Activated naive CD4-positive, alpha-beta T cell treated with Interleukin-2 at 50 U/mL for 16 hours (primary cell): ENCODE data around the gene SCYGR6.
"Not testable (repeated sequence)": the region's sequence is repeated elsewhere in the genome, so short reads cannot be mapped to it uniquely, and the experiment has no call there.

Source experiments
- DNase-seq: peaks from one replicate; pipeline ENCODE4 v3.0.0-alpha.2; 2020

Gene SCYGR6

DNA sequence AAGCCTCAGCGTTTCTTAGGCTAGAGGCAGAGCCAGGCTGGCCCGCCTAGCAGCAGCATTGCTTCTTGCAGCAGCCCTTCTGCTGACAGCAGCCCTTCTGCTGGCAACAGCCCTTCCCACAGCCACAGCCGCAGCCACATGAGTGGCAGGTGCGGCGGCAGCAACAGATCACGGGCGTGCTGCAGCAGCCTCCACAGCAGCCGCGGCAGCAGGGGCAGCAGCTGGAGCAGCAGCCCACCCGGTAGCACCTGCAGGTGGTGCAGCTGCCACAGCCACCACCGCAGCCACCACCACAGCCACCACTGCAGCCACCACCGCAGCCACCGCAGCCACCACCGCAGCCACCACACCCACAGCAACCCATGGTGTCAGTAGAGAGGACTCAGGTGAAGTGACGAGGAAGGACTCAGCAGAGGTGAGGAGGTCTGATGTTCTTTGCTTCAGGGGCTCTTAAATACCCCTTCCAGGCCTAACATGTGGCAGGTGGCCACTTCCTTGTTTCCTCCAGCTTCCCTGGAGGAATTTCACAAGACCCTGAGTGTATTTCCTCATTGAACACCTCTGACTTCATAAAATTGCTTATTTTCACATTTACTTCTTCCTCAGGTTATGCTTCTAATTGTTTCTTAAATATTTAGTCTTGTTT, at the start of gene SCYGR6:
SCYGR6 (minus strand) TSS at position 364 of the 646 bp plus-strand sequence; CDS start at position 364, 0 bp downstream.
- no peak for DNase-seq

GRCh38 chr2:227774011-227774624, 49.6 kb upstream of the SCYGR6 start:
- DNase-seq, result peak; percentile 5

GRCh38 chr2:227772932-227773331, 48.4 kb upstream of the SCYGR6 start:
- DNase-seq, result no peak

- DNase-seq, result no peak
These were observed 47.7 kb upstream of the SCYGR6 start for GRCh38 chr2:227772197-227772661.

DNA sequence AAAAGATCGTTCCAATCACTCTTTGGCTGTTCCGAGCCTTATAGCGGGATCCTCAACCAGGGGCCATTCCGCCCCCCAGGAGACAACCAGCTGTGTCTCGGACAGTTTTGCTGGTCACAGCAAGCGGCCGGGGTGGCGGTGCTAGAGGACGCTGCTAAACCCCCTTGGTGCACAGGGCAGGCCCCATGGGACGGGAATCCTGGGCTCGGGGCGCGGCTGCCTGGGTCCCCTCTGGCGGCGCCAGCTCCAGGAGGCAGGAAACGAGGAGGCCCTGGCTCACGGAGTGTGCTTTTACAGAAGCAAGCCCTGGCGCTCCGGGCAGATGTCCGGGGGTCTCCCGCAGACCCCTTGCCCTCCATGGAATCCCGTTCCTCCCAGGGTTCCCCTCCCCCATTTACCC, 43.3 kb upstream of the SCYGR6 start:
- no peak for DNase-seq

- peak; percentile 65 for DNase-seq
These were observed 41.9 kb upstream of the SCYGR6 start for GRCh38 chr2:227766373-227766883.

GRCh38 chr2:227765788-227766372, 41.3 kb upstream of the SCYGR6 start:
- DNase-seq, result no peak

DNA sequence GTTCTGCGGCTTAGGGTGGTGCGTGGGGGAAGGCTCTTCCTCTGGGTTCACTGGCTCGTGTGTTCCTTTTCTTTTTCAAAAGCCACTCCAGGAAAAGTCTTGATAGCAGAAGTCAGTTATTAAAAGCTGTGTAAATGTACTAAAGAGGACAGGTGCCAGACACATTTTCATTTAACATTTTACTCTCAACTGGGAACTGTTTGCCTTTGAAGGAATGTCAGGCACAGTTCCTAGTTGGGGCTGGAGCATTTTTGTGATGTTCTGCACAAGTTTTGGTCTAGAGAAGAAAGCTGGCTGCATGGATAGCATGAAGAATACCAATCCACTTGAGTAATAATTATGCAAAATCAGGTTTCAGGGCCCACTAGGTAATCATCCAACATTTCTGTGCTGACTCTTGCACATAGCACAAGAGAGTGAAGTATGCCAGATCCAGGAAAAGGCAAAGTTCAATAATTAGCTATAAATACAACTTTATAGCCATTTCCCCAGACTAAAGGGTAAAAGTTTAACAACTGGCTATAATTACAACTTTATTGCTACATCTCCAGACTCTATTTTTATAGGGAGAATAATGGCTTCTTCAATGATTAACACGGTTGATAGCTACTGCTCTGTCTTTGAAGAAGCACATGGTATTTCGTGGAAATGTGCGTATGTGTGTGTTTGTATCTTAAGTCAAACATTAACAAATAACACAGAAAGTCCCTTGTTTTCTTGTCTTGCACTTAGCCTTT, 37.4 kb upstream of the SCYGR6 start:
- no peak for DNase-seq

DNA sequence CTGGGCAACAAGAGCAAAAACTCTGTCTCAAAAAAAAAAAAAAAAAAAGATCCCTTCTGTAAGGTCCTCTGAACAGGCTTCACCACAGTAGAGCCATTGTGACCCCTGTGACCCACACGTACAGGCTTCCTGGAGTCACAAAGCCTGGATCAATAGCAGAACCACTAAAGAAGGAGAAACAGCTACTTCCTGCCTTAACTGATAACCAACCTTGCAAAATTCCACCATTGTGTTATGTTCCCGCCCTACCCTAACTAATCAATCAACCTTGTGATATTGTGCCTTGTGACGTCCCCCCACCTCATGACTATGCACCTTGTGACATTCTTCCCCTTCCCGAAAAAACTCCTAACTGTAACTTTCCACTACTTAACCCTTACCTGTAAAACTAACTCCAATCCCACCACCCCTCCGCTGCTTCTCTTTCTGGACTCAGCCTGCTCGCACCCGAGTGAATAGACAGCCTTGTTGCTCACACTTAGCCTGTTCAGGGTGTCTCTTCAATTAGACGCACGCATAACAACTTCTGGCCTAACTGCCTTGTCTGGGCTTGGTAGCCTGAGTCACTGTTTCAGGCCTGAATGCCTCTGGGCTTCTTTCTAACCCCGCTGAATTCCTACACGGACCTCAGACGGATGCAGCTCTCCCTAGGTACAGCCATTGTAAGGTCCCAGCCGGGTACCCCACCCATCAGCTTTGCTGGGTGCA, 35.0 kb upstream of the SCYGR6 start:
- DNase-seq, result no peak

GRCh38 chr2:227756261-227756660, 31.7 kb upstream of the SCYGR6 start:
- not testable (repeated sequence) for DNase-seq

DNA sequence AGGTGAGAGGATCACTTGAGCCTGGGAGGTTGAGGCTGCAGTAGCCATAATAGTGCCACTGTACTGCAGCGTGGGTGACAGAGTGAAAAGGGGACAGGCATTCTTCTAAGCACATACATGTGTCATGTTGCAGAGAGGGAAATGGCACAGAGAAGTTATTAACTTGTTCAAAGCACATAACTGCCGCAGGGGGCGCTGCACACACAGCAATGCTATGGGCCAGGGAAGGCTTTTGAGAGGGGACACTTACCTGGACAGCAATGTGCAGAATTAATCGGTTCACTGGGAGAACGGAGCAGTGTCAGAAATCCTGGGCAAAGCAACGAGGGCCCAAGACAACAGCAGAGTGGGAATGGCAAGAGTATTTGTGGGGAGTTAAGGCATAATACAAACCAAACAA, 23.5 kb upstream of the SCYGR6 start:
- no peak for DNase-seq

- DNase-seq, result no peak
These were observed 21.0 kb upstream of the SCYGR6 start, which contains the start of gene SCYGR8 for GRCh38 chr2:227745594-227745993. TSS of gene SCYGR8 (plus strand) at chr2:227745894. CDS start at chr2:227745894, 0 bp downstream.

DNA sequence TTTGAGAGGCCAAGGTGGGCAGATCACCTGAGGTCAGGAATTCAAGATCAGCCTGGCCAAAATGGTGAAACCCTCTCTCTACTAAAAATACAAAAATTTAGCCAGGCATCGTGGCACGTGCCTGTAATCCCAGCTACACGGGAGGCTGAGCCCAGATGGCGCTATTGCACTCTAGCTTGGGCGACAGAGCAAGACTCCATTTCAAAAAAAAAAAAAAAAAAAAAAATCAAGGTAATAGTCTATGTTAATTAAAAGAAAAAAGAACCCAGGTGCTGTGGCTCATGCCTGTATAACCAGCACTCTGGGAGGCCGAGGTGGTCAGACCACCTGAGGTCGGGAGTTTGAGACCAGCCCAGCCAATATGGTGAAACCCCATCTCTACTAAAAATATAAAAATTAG, 16.1 kb upstream of the SCYGR6 start:
- DNase-seq, result peak; percentile 9

DNA sequence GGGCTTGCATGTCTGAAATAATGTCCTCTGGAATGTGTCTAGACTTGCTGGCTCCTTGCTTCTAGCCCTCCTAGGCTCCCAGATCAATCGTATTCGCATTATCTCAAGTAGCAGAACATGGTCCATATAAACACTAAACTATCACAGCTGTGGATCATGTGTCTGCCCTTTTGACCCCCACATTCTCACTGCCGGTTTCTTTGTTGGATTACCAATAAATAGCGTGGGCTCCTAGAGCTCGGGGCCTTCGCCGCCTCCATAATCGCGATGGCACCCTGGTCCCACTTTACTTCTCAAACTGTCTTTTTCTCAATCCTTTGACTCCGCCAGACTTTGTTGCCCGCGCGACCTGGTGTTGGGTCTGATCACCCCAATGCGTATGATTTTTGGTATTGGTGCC, 14.8 kb upstream of the SCYGR6 start:
- no peak for DNase-seq

DNA sequence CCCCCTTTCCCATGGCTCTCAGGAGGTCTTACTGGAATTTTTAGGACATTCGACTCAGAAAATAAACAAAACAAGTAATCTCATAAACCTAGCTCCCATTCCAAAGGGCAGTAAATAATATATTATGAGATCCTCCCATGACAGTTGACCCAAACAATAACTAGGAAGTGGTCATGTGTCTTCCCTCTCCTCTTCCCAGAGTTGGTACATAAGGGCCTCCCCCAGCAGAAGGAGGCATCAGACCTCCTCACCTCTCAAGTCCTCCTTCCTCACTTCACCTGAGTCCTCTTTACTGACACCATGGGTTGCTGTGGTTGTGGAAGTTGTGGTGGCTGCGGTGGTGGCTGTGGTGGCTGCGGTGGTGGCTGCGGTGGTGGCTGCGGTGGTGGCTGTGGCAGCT, 3.5 kb upstream of the SCYGR6 start, which contains the start of gene SCYGR7:
SCYGR7 (plus strand) TSS at position 301 of the 400 bp plus-strand sequence; CDS start at position 301, 0 bp downstream.
- no peak for DNase-seq

DNA sequence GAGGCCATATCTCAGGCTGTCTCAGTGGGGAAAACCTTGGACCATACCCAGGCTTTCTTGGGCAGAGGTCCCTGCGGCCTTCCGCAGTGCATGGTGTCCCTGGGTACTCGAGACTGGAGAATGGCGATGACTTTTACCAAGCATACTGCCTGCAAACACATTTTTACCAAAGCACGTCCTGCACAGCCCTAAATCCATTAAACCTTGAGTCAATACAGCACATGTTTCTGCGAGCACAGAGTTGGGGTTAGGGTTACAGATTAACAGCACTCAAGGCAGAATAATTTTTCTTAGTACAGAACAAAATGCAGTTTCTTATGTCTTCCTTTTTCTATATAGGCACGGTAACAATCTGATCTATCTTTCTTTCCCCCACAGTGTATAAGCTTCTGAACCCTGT, 1.7 kb downstream of the SCYGR6 start:
- DNase-seq, result not testable (repeated sequence)

DNA sequence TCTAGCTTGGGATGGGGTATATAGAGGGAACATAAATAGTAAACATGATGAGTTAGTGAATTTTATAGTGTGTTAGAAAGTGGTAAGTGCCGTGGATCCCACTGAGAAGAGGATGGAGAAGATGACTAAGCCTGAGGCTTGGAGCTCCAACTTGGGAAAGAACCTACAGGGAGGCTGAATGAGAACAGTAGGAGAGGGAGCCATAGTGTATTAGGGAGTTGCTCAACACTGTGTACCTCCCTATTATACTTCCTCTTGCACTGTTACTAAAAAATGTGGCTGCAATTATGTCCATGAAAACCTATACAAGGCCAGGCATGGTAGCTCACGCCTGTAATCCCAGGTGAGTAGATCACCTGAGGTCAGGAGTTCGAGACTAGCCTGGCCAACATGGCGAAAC, 3.9 kb downstream of the SCYGR6 start:
- DNase-seq, result no peak

DNA sequence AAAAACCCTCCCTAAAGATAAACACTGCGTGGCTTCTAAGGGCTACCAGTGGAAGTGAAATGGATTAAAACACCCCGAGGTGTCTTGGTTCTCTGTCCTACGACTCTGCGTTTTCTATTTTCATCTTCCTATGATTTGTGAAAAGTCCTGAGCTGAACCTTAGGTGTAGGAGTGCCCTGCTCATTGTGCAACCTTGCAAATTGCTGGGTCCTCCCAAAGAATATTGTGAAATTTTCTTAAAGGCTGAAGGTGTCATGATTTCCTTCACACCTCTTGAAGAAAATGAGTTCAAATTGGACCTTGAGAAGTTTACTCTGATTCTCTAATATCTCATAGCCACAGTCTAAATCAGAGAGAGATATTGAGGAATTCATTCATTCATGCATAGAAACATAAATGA, 4.9 kb downstream of the SCYGR6 start:
- DNase-seq, result no peak

GRCh38 chr2:227717687-227718567, 6.6 kb downstream of the SCYGR6 start, which contains the start of gene SLC19A3:
TSS of gene SLC19A3 (minus strand) at chr2:227718028. CDS start at chr2:227702318, 15,710 bp downstream.
- no peak for DNase-seq

- no peak for DNase-seq
These were observed 8.1 kb downstream of the SCYGR6 start for GRCh38 chr2:227716501-227716900.

- DNase-seq, result no peak
These were observed 11.3 kb downstream of the SCYGR6 start for GRCh38 chr2:227713291-227713690.
